Fibroblast of lung (primary cell): Measurements from ENCODE around the gene DHX58. TPM values are rescaled to one million over a fixed set of nuclear protein-coding genes. Genes with fewer than 3 reads are reported as not detected.

Experiments used
- DNase-seq, 2 donors: peaks; one replicate each; pipeline versions ENCODE4 v3.0.0 to v3.0.0-alpha.2; 2010; ENCODE audit warnings: low read depth in 2 of 2
- H2AFZ ChIP-seq: 2 replicates; pipeline ENCODE4 v1.5.1; 2012; ENCODE audit warnings: low read length, control low read depth, inconsistent platforms
- H3K27ac ChIP-seq: 2 replicates; pipeline ENCODE4 v1.5.1; 2011; ENCODE audit warnings: low read length, control low read depth; ENCODE audit not compliant: insufficient read depth
- H3K27me3 ChIP-seq: 2 replicates; pipeline ENCODE4 v1.5.1; 2011; ENCODE audit warnings: mild to moderate bottlenecking, low read length; ENCODE audit not compliant: control insufficient read depth, insufficient read depth
- H3K36me3 ChIP-seq: 2 replicates; pipeline ENCODE4 v1.5.1; 2011; ENCODE audit warnings: low read length; ENCODE audit not compliant: control insufficient read depth, insufficient read depth
- H3K4me1 ChIP-seq: 2 replicates; pipeline ENCODE4 v1.5.1; 2011; ENCODE audit warnings: low read length; ENCODE audit not compliant: control insufficient read depth, insufficient read depth; ENCODE audit errors: extremely low read depth
- H3K4me2 ChIP-seq: 2 replicates; pipeline ENCODE4 v1.5.1; 2011; ENCODE audit warnings: low read length, control low read depth; ENCODE audit not compliant: insufficient read depth; ENCODE audit errors: extremely low read depth
- H3K4me3 ChIP-seq, 4 experiments: fragments of 200-600 bp in 1 of 4; sonication (generic) in 1 of 4; replicated peaks in 1 of 4; 2 replicates each; pipeline ENCODE4 v1.5.1; 2011 to 2016; ENCODE audit warnings: low read length in 4 of 4, low read depth in 3 of 4, mild to moderate bottlenecking in 3 of 4, control low read depth in 2 of 4, inconsistent platforms in 1 of 4, mixed read lengths in 1 of 4; ENCODE audit not compliant: insufficient read depth in 1 of 4; ENCODE audit errors: control extremely low read depth in 1 of 4
- H3K79me2 ChIP-seq: 2 replicates; pipeline ENCODE4 v1.5.1; 2012; ENCODE audit warnings: mild to moderate bottlenecking, low read length, inconsistent platforms; ENCODE audit not compliant: control insufficient read depth, insufficient read depth
- H3K9ac ChIP-seq: 2 replicates; pipeline ENCODE4 v1.5.1; 2011; ENCODE audit warnings: mild to moderate bottlenecking, low read length, control low read depth; ENCODE audit not compliant: insufficient read depth
- H3K9me3 ChIP-seq: 2 replicates; pipeline ENCODE4 v1.5.1; 2012; ENCODE audit warnings: low read depth, low read length; ENCODE audit not compliant: control insufficient read depth, insufficient read depth
- H4K20me1 ChIP-seq: 2 replicates; pipeline ENCODE4 v1.5.1; 2011; ENCODE audit warnings: low read length; ENCODE audit not compliant: control insufficient read depth, insufficient read depth; ENCODE audit errors: extremely low read depth
- EZH2 ChIP-seq: IDR thresholded peaks from 2 replicates; pipeline ENCODE4 v1.5.1; 2012; ENCODE audit warnings: low read length, control low read depth, mild to moderate bottlenecking; ENCODE audit errors: missing control alignments
- polyA plus RNA-seq, 2 donors: library from polyadenylated mRNA; depleted of rRNA in 1 of 2; stranded (reverse) in 1 of 2; unstranded in 1 of 2; fragments of >200 nt; gene quantifications; 2 replicates each; pipeline ENCODE4 v1.2.1, GENCODE V29; 2011 to 2012; ENCODE audit warnings: missing spikeins in 1 of 2
- total RNA-seq: library from RNA; depleted of rRNA; stranded (reverse); fragments of >200 nt; gene quantifications from 2 replicates; pipeline ENCODE4 v1.2.1, GENCODE V29; 2014
- TF ChIP-seq, protein P1 (sequence below), 2 donors: IDR thresholded peaks in 1 of 2; conservative IDR thresholded peaks in 1 of 2; 1 replicate in 1 of 2; 2 replicates in 1 of 2; pipeline ENCODE4 v1.5.1; 2011 to 2012; ENCODE audit warnings: low read length in 2 of 2, control low read depth in 1 of 2, inconsistent platforms in 1 of 2, low read depth in 1 of 2, mild to moderate bottlenecking in 1 of 2

DHX58 gene
- total and polyA plus RNA-seq, 2 donors (not counting 1 experiment from before 2014, with no cell fraction given), result 8.0 to 18.3 TPM

DNA sequence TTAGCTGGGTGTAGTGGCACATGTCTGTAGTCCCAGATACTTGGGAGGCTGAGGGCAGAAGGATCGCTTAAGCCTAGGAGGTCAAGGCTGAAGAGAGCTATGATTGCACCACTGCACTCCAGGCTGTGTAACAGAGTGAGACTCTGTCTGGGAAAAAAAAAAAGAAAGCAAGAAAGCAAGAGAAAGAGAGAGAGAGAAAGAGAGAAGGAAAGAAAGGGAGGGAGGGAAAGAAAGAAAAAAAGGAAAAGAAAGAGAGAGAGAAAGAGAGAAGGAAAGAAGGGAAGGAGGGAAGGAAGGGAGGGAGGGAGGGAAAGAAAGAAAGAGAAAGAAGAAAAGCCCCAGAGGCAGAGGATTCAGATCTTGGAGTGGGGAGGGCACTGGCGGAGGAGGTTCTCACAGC is 6.5 kb downstream of the DHX58 start:
- no peak overlapping the region for H3K9ac ChIP-seq
- no peaks in the 10 kb centered on the region for H3K4me1 ChIP-seq
- H3K4me2 ChIP-seq, result no peak overlapping the region
- no peaks in the 10 kb centered on the region for H3K27me3 ChIP-seq
- H3K27ac ChIP-seq, result no peak overlapping the region
- DNase-seq, result no peak
- no peak overlapping the region for H2AFZ ChIP-seq
- H3K79me2 ChIP-seq, result no peaks in the 10 kb centered on the region
- H3K4me3 ChIP-seq, result no peak overlapping the region
- TF ChIP-seq, protein P1, sequence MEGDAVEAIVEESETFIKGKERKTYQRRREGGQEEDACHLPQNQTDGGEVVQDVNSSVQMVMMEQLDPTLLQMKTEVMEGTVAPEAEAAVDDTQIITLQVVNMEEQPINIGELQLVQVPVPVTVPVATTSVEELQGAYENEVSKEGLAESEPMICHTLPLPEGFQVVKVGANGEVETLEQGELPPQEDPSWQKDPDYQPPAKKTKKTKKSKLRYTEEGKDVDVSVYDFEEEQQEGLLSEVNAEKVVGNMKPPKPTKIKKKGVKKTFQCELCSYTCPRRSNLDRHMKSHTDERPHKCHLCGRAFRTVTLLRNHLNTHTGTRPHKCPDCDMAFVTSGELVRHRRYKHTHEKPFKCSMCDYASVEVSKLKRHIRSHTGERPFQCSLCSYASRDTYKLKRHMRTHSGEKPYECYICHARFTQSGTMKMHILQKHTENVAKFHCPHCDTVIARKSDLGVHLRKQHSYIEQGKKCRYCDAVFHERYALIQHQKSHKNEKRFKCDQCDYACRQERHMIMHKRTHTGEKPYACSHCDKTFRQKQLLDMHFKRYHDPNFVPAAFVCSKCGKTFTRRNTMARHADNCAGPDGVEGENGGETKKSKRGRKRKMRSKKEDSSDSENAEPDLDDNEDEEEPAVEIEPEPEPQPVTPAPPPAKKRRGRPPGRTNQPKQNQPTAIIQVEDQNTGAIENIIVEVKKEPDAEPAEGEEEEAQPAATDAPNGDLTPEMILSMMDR (conservative IDR thresholded peaks at IDR 0.05 in 1 of 2, IDR thresholded peaks at IDR 0.05 in 1 of 2; ENCODE audit: low read depth in 1 of 2, low read length in 2 of 2), result no peak
- no peak for TF ChIP-seq EZH2
- no peaks in the 10 kb centered on the region for H4K20me1 ChIP-seq
- H3K36me3 ChIP-seq, result peaks cover 2% of the 10 kb centered on the region
- no peaks in the 10 kb centered on the region for H3K9me3 ChIP-seq

DNA sequence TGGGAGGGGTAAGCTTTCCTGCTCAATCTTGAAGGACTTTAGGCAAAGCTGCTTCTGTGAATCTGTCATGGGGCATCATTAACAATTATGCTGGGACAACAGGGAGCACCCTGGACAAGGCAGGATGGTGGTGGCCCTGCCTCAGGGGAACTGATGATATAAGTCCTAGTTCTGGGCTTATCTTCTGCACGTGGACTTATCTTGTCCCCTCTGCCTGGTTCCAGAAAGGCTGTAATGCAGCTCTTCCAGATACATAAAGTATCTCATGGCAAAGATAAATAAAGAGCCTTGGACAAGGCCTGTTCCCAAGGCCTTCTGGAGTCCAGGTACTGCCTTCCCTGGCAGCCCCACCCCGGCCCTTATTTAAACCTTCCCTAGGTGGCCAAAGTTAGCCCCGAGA is 8.2 kb downstream of the DHX58 start:
- Histone ChIP-seq H3K4me3 (no peak overlapping the region), H3K27me3 (no peaks in the 10 kb centered on the region), H2AFZ (no peak overlapping the region), H3K9me3 (no peaks in the 10 kb centered on the region), H3K4me1 (no peaks in the 10 kb centered on the region), H3K27ac (no peak overlapping the region), H3K36me3 (peaks cover 2% of the 10 kb centered on the region), H3K79me2 (no peaks in the 10 kb centered on the region), H3K9ac (no peak overlapping the region), H4K20me1 (no peaks in the 10 kb centered on the region), H3K4me2 (no peak overlapping the region)
- DNase-seq, result no peak
- TF ChIP-seq, protein P1 (conservative IDR thresholded peaks at IDR 0.05 in 1 of 2, IDR thresholded peaks at IDR 0.05 in 1 of 2; ENCODE audit: low read depth in 1 of 2, low read length in 2 of 2), result no peak
- no peak for TF ChIP-seq EZH2

DNA sequence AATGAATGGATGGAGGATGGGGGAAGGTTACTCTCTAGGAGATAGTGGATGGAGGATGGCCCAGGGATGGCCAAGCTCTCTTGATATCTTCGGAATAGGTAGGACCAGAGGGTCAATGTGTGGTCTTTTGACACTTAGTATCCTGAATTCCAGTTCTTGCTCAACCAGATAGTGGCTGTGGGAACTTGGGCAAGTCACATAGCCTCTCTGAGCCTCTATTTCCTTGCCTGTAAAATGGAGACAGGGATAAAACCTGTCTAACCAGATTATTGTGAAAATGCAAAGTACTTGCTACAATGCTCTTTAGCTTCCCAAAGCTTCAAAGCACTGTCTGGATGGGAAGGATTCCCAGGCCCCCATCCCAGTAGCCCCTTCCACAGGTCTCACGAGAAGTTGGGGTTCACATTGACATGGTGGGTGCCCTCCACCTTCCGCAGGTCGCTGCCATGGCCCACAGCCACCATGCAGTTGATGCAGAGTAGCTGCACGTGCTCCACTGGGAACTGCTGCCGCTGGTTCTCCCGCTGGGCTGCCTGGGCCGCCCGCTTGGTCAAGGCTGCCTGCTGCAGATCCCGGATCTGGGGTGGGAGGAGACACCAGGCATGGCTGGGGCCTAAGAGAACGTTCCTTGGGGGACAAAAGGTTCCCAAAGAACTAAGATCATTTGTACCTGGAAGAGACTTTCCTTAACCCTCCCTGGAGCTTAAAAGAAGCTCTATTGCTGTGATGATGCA is 9.1 kb downstream of the DHX58 start:
- TF ChIP-seq EZH2, result no peak
- TF ChIP-seq, protein P1 (conservative IDR thresholded peaks at IDR 0.05 in 1 of 2, IDR thresholded peaks at IDR 0.05 in 1 of 2; ENCODE audit: low read depth in 1 of 2, low read length in 2 of 2), result no peak
- peaks cover 2% of the 10 kb centered on the region for H3K36me3 ChIP-seq
- no peak for DNase-seq
- H4K20me1 ChIP-seq, result no peaks in the 10 kb centered on the region
- H3K4me1 ChIP-seq, result no peaks in the 10 kb centered on the region
- H3K4me2 ChIP-seq, result no peak overlapping the region
- no peaks in the 10 kb centered on the region for H3K27me3 ChIP-seq
- H3K9me3 ChIP-seq, result no peaks in the 10 kb centered on the region
- H3K27ac ChIP-seq, result no peak overlapping the region
- no peak overlapping the region for H3K9ac ChIP-seq
- H3K4me3 ChIP-seq, result no peak overlapping the region
- H3K79me2 ChIP-seq, result no peaks in the 10 kb centered on the region
- no peak overlapping the region for H2AFZ ChIP-seq
